ENCODE measurements around the gene SLC25A3.

- no peak for TF ChIP-seq CTCF (IDR thresholded peaks at IDR 0.05; ENCODE audit: low read depth, low read length)
- TF ChIP-seq EZH2phosphoT487 (IDR thresholded peaks at IDR 0.05; ENCODE audit: low read depth): no peak
Observed at GRCh38 chr12:98543701-98544100, 49.8 kb upstream of the SLC25A3 start.

Data from OCI-LY3 (cell line).